HCT116 (cell line): ENCODE measurements around the gene TAF15. TPM values are rescaled to one million over a fixed set of nuclear protein-coding genes. Genes with fewer than 3 reads are reported as not detected.

ENCODE experiments used
- ATAC-seq: fragments of 200-7000 bp; cut with Tn5 transposase; 2 replicates; pipeline ENCODE4 v1.9.1; 2020; ENCODE audit warnings: mild to moderate bottlenecking, moderate library complexity
- BruUV-seq: library from RNA; stranded (reverse); fragments of 400-500 nt; replicated peaks from 2 replicates; lab custom pipeline; 2021; lab: Mats Ljungman, UMichigan
- CTCF ChIA-PET: fragments of 300-600 bp; sonication (Branson Sonifier 250); formaldehyde crosslinking; loops from one replicate; lab custom pipeline; 2021; ENCODE audit warnings: antibody characterized with exemption; lab: Charles Lee
- POLR2A ChIA-PET: fragments of 300-600, 350-600 bp; sonication (Branson Sonifier 250); formaldehyde crosslinking; loops from one replicate; lab custom pipeline; 2021; ENCODE audit warnings: antibody characterized with exemption; lab: Charles Lee
- RAD21 ChIA-PET, 2 experiments: fragments of 300-600 bp; sonication (Branson Sonifier 250); formaldehyde crosslinking; loops; one replicate each; lab custom pipeline; 2023; ENCODE audit warnings: low total read pairs in 2 of 2; ENCODE audit not compliant: uncharacterized antibody in 2 of 2, unreplicated experiment in 2 of 2, low non-redundant PET in 1 of 2; lab: Charles Lee
- DNase-seq: peaks from one replicate; pipeline ENCODE4 v3.0.0-alpha.2; 2010; ENCODE audit warnings: low read depth, low spot score
- H2AFZ ChIP-seq: fragments of 200-600 bp; shearing (Covaris generic), sonication (generic); 2 replicates; pipeline ENCODE4 v1.6.1; 2017; ENCODE audit warnings: low read depth, mixed run types, mixed read lengths, antibody characterized with exemption, low read length; ENCODE audit not compliant: poor library complexity, severe bottlenecking
- H3K27ac ChIP-seq: 2 replicates; pipeline ENCODE4 v1.5.1; 2012; ENCODE audit warnings: low read depth, low read length
- H3K27me3 ChIP-seq: fragments of 200-600 bp; sonication (generic); 2 replicates; pipeline ENCODE4 v1.6.1; 2016; ENCODE audit warnings: mixed run types, low read length, mixed read lengths; ENCODE audit not compliant: insufficient read depth
- H3K36me3 ChIP-seq, 2 experiments: fragments of 200-500 bp in 1 of 2; fragments of 200-600 bp in 1 of 2; sonication (Bioruptor generic) in 1 of 2; sonication (generic) in 1 of 2; 2 replicates each; pipeline versions ENCODE4 v1.5.1 to v1.6.1; 2014 to 2016; ENCODE audit warnings: low read length in 2 of 2, inconsistent platforms in 1 of 2, mixed read lengths in 1 of 2, mixed run types in 1 of 2; ENCODE audit not compliant: insufficient read depth in 2 of 2, control insufficient read depth in 1 of 2
- H3K4me1 ChIP-seq, 2 experiments: fragments of 200-600 bp in 1 of 2; sonication (generic) in 1 of 2; 2 replicates each; pipeline versions ENCODE4 v1.5.1 to v1.6.1; 2012 to 2017; ENCODE audit warnings: low read length in 2 of 2, inconsistent platforms in 1 of 2, mild to moderate bottlenecking in 1 of 2, mixed read lengths in 1 of 2, mixed run types in 1 of 2, moderate library complexity in 1 of 2; ENCODE audit not compliant: insufficient read depth in 2 of 2, control insufficient read depth in 1 of 2
- H3K4me2 ChIP-seq: fragments of 200-600 bp; sonication (generic); 2 replicates; pipeline ENCODE4 v1.6.1; 2017; ENCODE audit warnings: mixed run types, low read length, mixed read lengths
- H3K4me3 ChIP-seq, 2 experiments: fragments of 200-600 bp in 1 of 2; sonication (generic) in 1 of 2; replicated peaks in 1 of 2; 2 replicates each; pipeline ENCODE4 v1.5.1; 2011 to 2016; ENCODE audit warnings: low read length in 2 of 2, control low read depth in 1 of 2, low read depth in 1 of 2, mild to moderate bottlenecking in 1 of 2, mixed read lengths in 1 of 2, mixed run types in 1 of 2
- H3K79me2 ChIP-seq: fragments of 200-600 bp; sonication (generic); 2 replicates; pipeline ENCODE4 v1.6.1; 2017; ENCODE audit warnings: mild to moderate bottlenecking, mixed run types, low read length, moderate library complexity, mixed read lengths; ENCODE audit not compliant: insufficient read depth
- H3K9ac ChIP-seq: fragments of 200-600 bp; sonication (generic); 2 replicates; pipeline ENCODE4 v1.6.1; 2016; ENCODE audit warnings: low read length, mixed read lengths
- H3K9me2 ChIP-seq: fragments of 200-600 bp; sonication (generic), shearing (Covaris generic); 2 replicates; pipeline ENCODE4 v1.6.1; 2017; ENCODE audit warnings: mixed run types, mild to moderate bottlenecking, moderate library complexity; ENCODE audit not compliant: insufficient read depth
- H3K9me3 ChIP-seq, 2 experiments: fragments of 200-500 bp in 1 of 2; fragments of 200-600 bp in 1 of 2; sonication (Bioruptor generic) in 1 of 2; sonication (generic) in 1 of 2; 2 replicates each; pipeline ENCODE4 v1.6.1; 2014 to 2017; ENCODE audit warnings: low read length in 2 of 2, mixed read lengths in 2 of 2, inconsistent platforms in 1 of 2, low read depth in 1 of 2, mild to moderate bottlenecking in 1 of 2, mixed run types in 1 of 2, moderate library complexity in 1 of 2; ENCODE audit not compliant: control insufficient read depth in 1 of 2, insufficient read depth in 1 of 2
- H4K20me1 ChIP-seq: fragments of 200-600 bp; sonication (generic), shearing (Covaris generic); 2 replicates; pipeline ENCODE4 v1.6.1; 2017; ENCODE audit warnings: mixed run types, mild to moderate bottlenecking, moderate library complexity; ENCODE audit not compliant: insufficient read depth
- ATF3 ChIP-seq: IDR thresholded peaks from 2 replicates; pipeline ENCODE4 v1.6.1; 2012
- CBX3 ChIP-seq: IDR thresholded peaks from 2 replicates; pipeline ENCODE4 v1.6.1; 2012; ENCODE audit warnings: low read depth
- CTCF ChIP-seq, 3 experiments: fragments of 200-600 bp in 1 of 3; sonication (generic) in 1 of 3; IDR thresholded peaks in 2 of 3; conservative IDR thresholded peaks in 1 of 3; 2 replicates each; pipeline ENCODE4 v1.5.1; 2012 to 2017; ENCODE audit warnings: low read depth in 2 of 3, low read length in 2 of 3, antibody characterized with exemption in 1 of 3, borderline replicate concordance in 1 of 3, control low read depth in 1 of 3, mild to moderate bottlenecking in 1 of 3, mixed read lengths in 1 of 3, mixed run types in 1 of 3, moderate library complexity in 1 of 3; ENCODE audit not compliant: insufficient read depth in 1 of 3
- ELF1 ChIP-seq: IDR thresholded peaks from 2 replicates; pipeline ENCODE4 v1.6.1; 2012; ENCODE audit warnings: low read depth, borderline replicate concordance
- EZH2 ChIP-seq: fragments of 200-600 bp; sonication (generic); IDR thresholded peaks from 2 replicates; pipeline ENCODE4 v1.6.1; 2017; ENCODE audit warnings: antibody characterized with exemption, mixed run types
- FOSL1 ChIP-seq: IDR thresholded peaks from 2 replicates; pipeline ENCODE4 v1.6.1; 2012; ENCODE audit warnings: low read depth
- MAX ChIP-seq: IDR thresholded peaks from 2 replicates; pipeline ENCODE4 v1.6.1; 2012
- RAD21 ChIP-seq: IDR thresholded peaks from 2 replicates; pipeline ENCODE4 v1.6.1; 2012; ENCODE audit warnings: low read depth, mild to moderate bottlenecking
- SP1 ChIP-seq: IDR thresholded peaks from 2 replicates; pipeline ENCODE4 v1.6.1; 2012; ENCODE audit warnings: low read depth
- ZBTB33 ChIP-seq: IDR thresholded peaks from 2 replicates; pipeline ENCODE4 v1.6.1; 2011; ENCODE audit warnings: mild to moderate bottlenecking, low read length, moderate library complexity; ENCODE audit not compliant: insufficient replicate concordance; ENCODE audit errors: extremely low read depth
- ZFX ChIP-seq: fragments of 450-650 bp; IDR thresholded peaks from 2 replicates; pipeline ENCODE4 v1.6.1; 2017
- intact Hi-C: fragments of 100-400 bp; cut with micrococcal nuclease; formaldehyde crosslinking; loops from 2 replicates; pipeline ENCODE4 v1.10.0; 2022
- total RNA-seq: library from RNA; stranded (reverse); gene quantifications from one replicate; pipeline ENCODE4 v1.2.1, GENCODE V29; 2021; ENCODE audit not compliant: unreplicated experiment

TAF15 gene
- total RNA-seq, 1 experiment from 2014 or later = 346 TPM

- BruUV-seq = no TSS peak
- intact Hi-C loops = loop anchor here (10.0 kb wide), 1 partner anchor 308 kb away; no protein-coding TSS in a partner anchor
- H3K9ac ChIP-seq = no peak overlapping the region
- no peak for TF ChIP-seq RAD21
- no peak for TF ChIP-seq CTCF (IDR thresholded peaks at IDR 0.05 in 2 of 3, conservative IDR thresholded peaks at IDR 0.05 in 1 of 3; ENCODE audit: borderline replicate concordance in 1 of 3, insufficient read depth in 1 of 3, low read depth in 2 of 3, low read length in 2 of 3)
- TF ChIP-seq CBX3 = no peak
- no peak for TF ChIP-seq EZH2
- no peaks in the 10 kb centered on the region for H3K9me2 ChIP-seq
- no peak overlapping the region for H2AFZ ChIP-seq
- H3K79me2 ChIP-seq = peaks cover 45% of the 10 kb centered on the region
- H3K4me1 ChIP-seq = no peaks in the 10 kb centered on the region
- DNase-seq (no peak), ATAC-seq (no peak)
- H3K27ac ChIP-seq = no peak overlapping the region
- ChIA-PET RAD21 (no interaction called here), CTCF (interaction anchor here (1.1 kb wide), 1 partner anchor 9 kb away, joined by 3 read pairs; no protein-coding TSS in a partner anchor), POLR2A (no interaction called here)
- H3K36me3 ChIP-seq = peaks cover 54 to 66% of the 10 kb centered on the region in 2 experiments
- peaks cover 22% of the 10 kb centered on the region; the same call in 1 of the 2 replicates for H4K20me1 ChIP-seq
- H3K4me2 ChIP-seq = no peak overlapping the region
- no peaks in the 10 kb centered on the region for H3K9me3 ChIP-seq
- H3K27me3 ChIP-seq = no peaks in the 10 kb centered on the region
- no peak overlapping the region for H3K4me3 ChIP-seq
Measured at GRCh38 chr17:35847006-35847405, 37.7 kb downstream of the TAF15 start.

GRCh38 chr17:35847633-35848373, 38.5 kb downstream of the TAF15 start:
- Histone ChIP-seq H2AFZ (no peak overlapping the region), H3K9ac (no peak overlapping the region), H3K9me2 (no peaks in the 10 kb centered on the region), H3K4me2 (no peak overlapping the region), H4K20me1 (peaks cover 19% of the 10 kb centered on the region; the same call in 1 of the 2 replicates), H3K9me3 (no peaks in the 10 kb centered on the region), H3K27ac (no peak overlapping the region), H3K4me3 (no peak overlapping the region), H3K4me1 (no peaks in the 10 kb centered on the region), H3K27me3 (no peaks in the 10 kb centered on the region), H3K79me2 (peaks cover 40% of the 10 kb centered on the region), H3K36me3 (peaks cover 49 to 60% of the 10 kb centered on the region in 2 experiments)
- POLR2A ChIA-PET = no interaction called here
- RAD21 ChIA-PET = no interaction called here
- CTCF ChIA-PET = interaction anchor here (1.1 to 1.4 kb wide), 3 partner anchors 9 to 302 kb away, joined by 3 to 5 read pairs (median 4); no protein-coding TSS in a partner anchor
- ATAC-seq (no peak), DNase-seq (no peak)
- intact Hi-C loops = loop anchor here (10.0 kb wide), 1 partner anchor 307 kb away; no protein-coding TSS in a partner anchor
- no TSS peak for BruUV-seq
- TF ChIP-seq FOSL1 (no peak), ATF3 (no peak), ZFX (no peak), ELF1 (no peak), EZH2 (no peak), CTCF (IDR thresholded peaks at IDR 0.05 in 2 of 3, conservative IDR thresholded peaks at IDR 0.05 in 1 of 3; ENCODE audit: borderline replicate concordance in 1 of 3, insufficient read depth in 1 of 3, low read depth in 2 of 3, low read length in 2 of 3) (no peak), ZBTB33 (no peak), MAX (no peak), SP1 (no peak)
